ENCODE data around the gene CADPS.

CADPS gene

DNA sequence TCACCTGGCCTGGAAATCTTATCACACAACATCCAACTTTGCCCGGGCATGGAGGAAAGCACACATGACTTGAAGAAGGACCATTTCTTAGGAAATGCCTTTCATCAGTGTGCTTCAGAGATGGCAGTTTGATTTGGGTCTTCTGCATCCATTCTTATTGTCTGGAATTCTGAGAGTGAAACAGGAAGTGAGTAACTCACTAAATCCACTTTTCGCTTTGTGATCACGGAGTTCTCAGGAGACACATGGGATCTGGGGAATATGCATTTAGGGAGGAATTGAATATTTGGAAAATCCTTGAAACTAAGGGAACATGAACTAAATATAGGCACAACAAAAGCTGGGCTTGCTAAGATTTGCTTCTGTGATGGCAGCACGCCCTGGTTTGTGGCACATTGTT, 289.4 kb downstream of the CADPS start:
- DNase-seq, result peak; percentile 52

- DNase-seq, result no peak
These were observed 290.6 kb downstream of the CADPS start for GRCh38 chr3:62584636-62585035.

DNA sequence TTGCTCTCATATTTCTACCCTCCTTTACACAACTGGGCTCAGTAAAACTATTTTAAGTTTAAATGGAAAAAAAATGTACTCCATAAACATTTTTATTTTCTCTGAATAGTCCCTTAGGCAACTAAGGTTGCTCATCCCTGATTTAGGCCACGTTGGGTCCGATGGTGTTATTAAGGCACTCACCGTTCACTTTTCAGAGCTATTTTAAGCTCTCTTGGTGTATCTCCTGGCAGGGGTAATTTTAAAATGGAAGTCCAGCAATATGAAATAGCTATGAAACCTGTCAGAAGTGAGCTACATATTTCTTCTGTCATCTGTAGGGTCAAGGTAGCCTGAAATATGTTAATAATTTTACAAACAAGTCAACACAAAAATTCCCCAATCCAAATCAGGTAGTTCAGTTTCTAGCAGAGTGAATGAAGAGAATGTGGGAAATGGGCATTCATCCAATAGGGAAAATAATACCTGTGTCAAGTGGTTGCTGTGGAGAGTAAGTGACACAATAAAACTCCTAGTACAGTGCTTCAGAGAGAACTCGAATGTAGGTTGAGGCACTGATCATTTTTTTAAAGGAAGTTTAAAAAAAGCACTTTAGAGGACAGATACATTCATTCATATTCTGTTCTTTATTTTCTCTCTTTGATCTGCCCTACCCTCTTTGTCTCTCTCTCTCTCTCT, 292.6 kb downstream of the CADPS start:
- no peak for DNase-seq

DNA sequence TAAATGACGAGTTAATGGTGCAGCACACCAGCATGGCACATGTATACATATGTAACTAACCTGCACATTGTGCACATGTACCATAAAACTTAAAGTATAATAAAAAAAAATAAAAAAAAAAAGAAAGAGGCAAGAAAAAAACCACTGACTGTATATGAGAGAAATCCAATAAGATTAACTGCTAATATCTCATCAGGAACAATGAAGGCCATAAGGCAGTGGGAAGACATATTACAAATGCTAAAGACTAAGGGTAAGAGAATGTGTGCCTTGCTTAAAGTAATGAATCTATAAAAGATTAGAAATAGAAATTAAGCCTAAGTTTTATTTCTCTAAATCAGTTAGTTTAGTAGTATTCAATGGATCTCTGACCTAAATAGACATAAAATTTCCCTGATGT, 294.7 kb downstream of the CADPS start:
- peak; percentile 39 for DNase-seq

- DNase-seq, result peak; percentile 49
These were observed 298.1 kb downstream of the CADPS start for GRCh38 chr3:62577153-62577552.

DNA sequence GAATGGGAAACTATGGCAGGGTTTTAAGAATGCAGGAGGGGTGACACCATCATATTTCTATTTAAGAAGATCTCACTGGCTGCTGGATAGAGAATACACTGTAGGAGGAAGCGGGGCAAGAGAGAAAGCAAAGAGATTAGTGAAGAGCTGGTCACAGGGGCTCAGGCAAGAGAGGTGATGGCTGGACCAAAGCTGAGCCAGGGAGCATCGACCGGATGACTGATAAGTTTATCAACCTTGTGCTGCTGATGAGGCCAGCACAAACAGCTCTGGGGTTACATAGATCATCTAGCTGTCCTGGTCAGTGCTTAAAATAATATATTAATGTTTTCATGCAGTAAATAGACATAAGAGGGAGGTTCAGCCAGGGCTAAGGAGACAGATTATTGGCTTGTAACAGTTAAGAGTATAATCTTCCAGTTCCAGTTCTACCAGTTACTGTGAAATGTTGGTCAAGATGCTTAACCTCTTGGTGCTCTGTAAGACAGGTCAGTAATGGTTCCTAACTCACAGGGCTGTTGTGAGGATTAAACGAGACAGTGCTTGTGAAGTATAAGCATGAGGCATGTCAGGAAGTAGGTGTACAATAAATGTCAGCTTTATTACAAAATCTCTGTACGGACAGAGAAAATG, 300.8 kb downstream of the CADPS start:
- DNase-seq, result no peak

DNA sequence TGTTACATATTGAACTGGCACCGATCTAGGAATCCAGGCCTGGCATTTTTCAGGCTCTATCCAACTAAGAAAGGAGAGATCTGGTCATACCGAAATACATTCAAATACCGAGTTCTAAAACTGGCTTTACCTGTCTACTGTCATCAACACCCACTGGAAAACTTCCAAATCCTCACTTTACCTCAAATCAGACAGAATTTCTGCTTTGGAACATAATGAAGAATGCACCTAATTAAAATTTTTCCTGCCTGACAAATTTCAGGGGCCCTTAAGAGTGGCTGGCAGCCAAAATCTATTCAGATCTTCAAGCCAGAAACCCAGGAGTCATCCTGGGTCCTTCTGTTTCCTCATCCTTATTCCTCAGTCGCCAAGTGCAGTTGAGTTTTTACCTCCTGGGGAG, 303.3 kb downstream of the CADPS start:
- no peak for DNase-seq

GRCh38 chr3:62570888-62571287, 304.3 kb downstream of the CADPS start:
- no peak for DNase-seq

GRCh38 chr3:62569609-62570008, 305.6 kb downstream of the CADPS start:
- no peak for DNase-seq

GRCh38 chr3:62567097-62568021, 307.9 kb downstream of the CADPS start:
- DNase-seq, result peak; percentile 86

GRCh38 chr3:62566022-62566557, 309.1 kb downstream of the CADPS start:
- DNase-seq, result no peak

GRCh38 chr3:62562596-62562995, 312.6 kb downstream of the CADPS start:
- DNase-seq, result no peak

DNA sequence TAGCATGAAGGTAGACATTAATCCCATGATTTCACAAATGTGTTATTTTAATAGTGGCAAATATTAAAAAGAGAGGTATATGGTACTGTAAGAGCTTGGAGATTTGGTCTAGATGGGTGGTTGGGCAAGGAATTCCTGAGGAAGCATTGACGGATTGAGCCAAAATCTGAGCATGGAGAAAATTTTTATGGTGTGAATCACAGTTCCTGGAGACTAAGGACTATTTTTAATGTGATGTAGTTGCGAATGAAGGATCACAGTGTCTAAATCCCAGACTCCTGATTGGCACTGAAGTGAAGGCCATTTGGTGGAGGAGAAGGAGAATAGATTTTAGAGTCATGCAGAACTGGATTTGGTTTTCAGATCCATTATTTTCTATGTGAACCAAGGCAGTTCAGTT, 313.2 kb downstream of the CADPS start:
- DNase-seq, result peak; percentile 92

DNA sequence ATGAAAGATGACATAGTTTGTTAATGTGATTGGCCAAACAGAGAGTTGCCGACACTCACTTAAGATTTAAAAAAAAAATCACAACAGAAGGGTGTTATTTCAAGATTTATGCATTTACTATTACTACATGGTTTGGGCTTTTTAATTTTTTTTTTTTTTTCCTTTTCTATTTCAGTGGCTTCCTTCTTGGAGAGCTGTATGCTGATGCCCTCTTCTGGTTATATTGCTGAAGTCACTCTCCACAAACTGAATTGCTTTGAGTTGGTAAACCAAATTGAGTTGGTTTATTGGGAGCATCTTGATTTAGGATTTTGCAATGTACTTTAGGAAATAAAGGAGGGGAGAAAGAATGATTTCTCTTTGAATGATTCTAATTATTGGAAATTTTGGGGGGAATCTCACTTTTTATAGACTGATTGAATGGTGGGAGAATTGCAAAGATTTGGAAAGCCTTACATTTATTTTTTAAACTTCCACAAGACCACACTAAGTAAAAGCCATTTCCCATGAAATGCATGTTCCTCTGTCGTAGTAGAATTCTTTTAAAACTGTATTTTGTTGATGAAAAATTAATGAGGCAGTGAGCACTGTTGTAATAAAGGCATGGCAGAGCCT, 315.3 kb downstream of the CADPS start:
- DNase-seq, result peak; percentile 73

DNA sequence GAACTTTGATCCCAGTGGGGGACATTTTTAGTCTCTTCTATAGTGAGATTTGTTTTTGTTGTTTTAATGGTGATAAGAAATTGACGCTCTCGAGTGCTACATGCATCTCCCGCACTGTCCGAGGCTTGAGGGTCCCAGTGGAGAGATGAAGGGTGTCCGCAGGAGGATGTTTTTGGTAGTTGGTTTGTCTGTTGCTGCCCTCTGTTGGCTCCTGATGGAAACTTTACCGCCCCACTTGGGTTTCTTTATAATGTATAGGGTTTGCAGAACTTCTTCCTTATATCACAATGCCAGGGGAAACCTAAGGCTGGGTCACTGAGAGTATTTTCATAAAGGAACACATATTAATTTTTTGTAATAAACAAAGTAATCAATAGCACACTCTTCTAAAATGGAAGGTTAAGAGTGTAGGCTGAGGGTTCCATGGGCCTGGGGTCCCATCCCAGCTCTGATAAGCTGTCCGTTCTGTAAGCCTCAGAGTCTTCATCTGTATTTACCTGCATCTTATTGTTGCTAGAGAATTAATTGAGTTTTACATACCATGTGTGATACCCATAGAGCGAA, 316.6 kb downstream of the CADPS start:
- peak; percentile 15 for DNase-seq

- no peak for DNase-seq
These were observed 317.2 kb downstream of the CADPS start for GRCh38 chr3:62557983-62558382.

- DNase-seq, result no peak
These were observed 317.8 kb downstream of the CADPS start for GRCh38 chr3:62557450-62557849.

GRCh38 chr3:62556121-62556815, 318.9 kb downstream of the CADPS start:
- no peak for DNase-seq

GRCh38 chr3:62554264-62554799, 320.9 kb downstream of the CADPS start:
- DNase-seq, result peak; percentile 27

DNA sequence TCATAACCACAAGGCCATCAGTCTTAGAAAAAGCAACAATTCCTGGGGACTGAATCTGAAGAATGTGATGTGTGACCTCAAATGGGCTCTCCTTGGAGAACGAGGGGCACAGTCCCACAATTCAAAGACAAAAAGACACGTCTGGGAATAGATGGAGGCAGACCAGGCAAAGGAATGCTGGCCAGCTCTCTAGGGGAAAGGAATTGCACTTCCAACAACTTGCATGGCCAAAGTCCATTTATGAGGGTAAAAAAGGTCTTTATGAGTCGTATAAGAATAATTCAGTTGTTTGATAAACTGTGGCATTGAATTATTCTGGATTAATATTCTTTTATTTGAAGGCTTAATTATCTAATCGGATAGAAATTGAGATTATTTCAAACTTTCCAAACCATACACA, 321.4 kb downstream of the CADPS start:
- peak; percentile 26 for DNase-seq

DNA sequence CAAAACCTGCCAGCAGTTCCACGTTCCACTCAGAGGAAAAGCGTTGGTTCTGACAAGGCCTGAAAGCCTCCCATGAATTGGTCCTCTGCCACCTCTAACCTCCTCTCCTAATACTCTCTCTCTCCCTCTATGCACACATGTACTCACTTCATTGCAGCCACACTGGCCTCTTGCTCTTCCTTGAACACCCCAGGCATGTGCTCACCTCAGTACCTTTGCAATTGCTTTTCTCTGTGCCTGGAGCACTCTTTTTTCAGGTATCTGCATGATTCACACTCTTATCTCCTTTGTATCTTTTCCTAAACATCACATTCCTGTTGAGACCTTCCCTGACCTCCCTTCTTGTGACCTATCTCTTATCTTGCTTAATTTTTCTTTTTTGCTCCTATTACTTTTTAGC, 323.7 kb downstream of the CADPS start:
- DNase-seq, result no peak

DNA sequence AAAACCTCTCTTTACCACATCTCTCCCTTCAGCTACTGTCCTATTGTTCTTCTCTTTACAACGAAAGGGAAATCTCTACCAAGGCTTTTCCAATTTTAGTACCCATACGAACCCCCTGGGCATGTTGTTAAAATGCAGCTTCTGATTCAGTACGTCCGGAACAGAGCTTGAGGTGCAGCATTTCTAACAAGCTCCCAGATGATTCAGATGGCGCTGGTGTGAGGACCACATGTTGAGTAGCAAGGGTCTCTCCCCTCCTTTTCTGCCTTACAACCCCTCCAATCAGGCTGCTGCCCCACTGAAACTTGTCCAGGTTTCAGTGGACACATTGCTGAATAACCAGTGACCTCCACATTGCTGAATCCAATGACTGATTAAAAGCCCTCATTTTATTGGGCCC, 324.8 kb downstream of the CADPS start:
- no peak for DNase-seq

All from HCEC 1CT (cell line).